HepG2 (cell line): ENCODE results near the gene RUNX3. TPM values are rescaled to one million over a fixed set of nuclear protein-coding genes. Genes with fewer than 3 reads are reported as not detected.

Experiments
- HNRNPH1 ChIP-seq: fragments of 200-400 bp; formaldehyde crosslinking; optimal IDR thresholded peaks from 2 replicates; pipeline ENCODE3; 2017; ENCODE audit warnings: mild to moderate bottlenecking, low read depth, low read length
- MBD4 ChIP-seq: IDR thresholded peaks from 2 replicates; pipeline ENCODE4 v1.6.1; 2012; ENCODE audit warnings: low read length, inconsistent platforms, borderline replicate concordance
- ZNF253 ChIP-seq: sonication (generic); formaldehyde crosslinking; IDR thresholded peaks from 2 replicates; pipeline ENCODE4 v1.8.0; 2022; ENCODE audit warnings: mild to moderate bottlenecking, missing genetic modification reagents, borderline replicate concordance
- ZNF44 ChIP-seq: sonication (generic); formaldehyde crosslinking; IDR thresholded peaks from 2 replicates; pipeline ENCODE4 v1.5.1; 2020; ENCODE audit warnings: mild to moderate bottlenecking, missing genetic modification reagents
- ZNF468 ChIP-seq: sonication (generic); formaldehyde crosslinking; IDR thresholded peaks from 2 replicates; pipeline ENCODE4 v1.8.0; 2022; ENCODE audit warnings: mild to moderate bottlenecking, moderate library complexity, missing genetic modification reagents
- ZNF614 ChIP-seq: IDR thresholded peaks from 2 replicates; pipeline ENCODE4 v1.6.1; 2018; ENCODE audit warnings: missing biosample characterization, missing genetic modification reagents, inconsistent platforms, borderline replicate concordance
- ZNF83 ChIP-seq: sonication (generic); formaldehyde crosslinking; IDR thresholded peaks from 2 replicates; pipeline ENCODE4 v1.4.0; 2020; ENCODE audit warnings: missing genetic modification reagents, mild to moderate bottlenecking, borderline replicate concordance
- polyA plus RNA-seq, 8 experiments: library from polyadenylated mRNA; depleted of rRNA in 3 of 8; stranded (reverse) in 7 of 8; unstranded in 1 of 8; fragments of >200 nt; fragmentation: Illumina TruSeq in 4 of 8; extraction: Trizol in 4 of 8; gene quantifications; 2 replicates each; pipeline versions ENCODE4 v1.2.1 to v1.2.3, GENCODE V29; 2011 to 2016; ENCODE audit warnings: low read depth in 4 of 8, missing spikeins in 1 of 8, mixed read lengths in 1 of 8; ENCODE audit not compliant: insufficient read depth in 1 of 8
- total RNA-seq, 5 experiments: library from RNA; depleted of rRNA; stranded (reverse); fragments of >200 nt; fragmentation: Illumina TruSeq; extraction: Trizol; gene quantifications; 2 replicates each; pipeline ENCODE4 v1.2.3, GENCODE V29; 2016; ENCODE audit warnings: low read depth in 1 of 5
- TF ChIP-seq, protein P1 (sequence below): sonication (generic); formaldehyde crosslinking; IDR thresholded peaks from 2 replicates; pipeline ENCODE4 v1.8.0; 2023; ENCODE audit warnings: mild to moderate bottlenecking, missing genetic modification reagents
- TF ChIP-seq, protein P2 (sequence below): sonication (generic); formaldehyde crosslinking; IDR thresholded peaks from 2 replicates; pipeline ENCODE4 v1.4.0; 2020; ENCODE audit warnings: missing genetic modification reagents
- TF ChIP-seq, protein P3 (sequence below): sonication (generic); formaldehyde crosslinking; IDR thresholded peaks from 2 replicates; pipeline ENCODE4 v1.4.0; 2020; ENCODE audit warnings: low read depth, missing genetic modification reagents
- TF ChIP-seq, protein P4 (sequence below): sonication (generic); formaldehyde crosslinking; IDR thresholded peaks from 2 replicates; pipeline ENCODE4 v1.4.0; 2020; ENCODE audit warnings: missing genetic modification reagents; ENCODE audit errors: not compliant biosample characterization
- TF ChIP-seq, protein P5 (sequence below): sonication (generic); formaldehyde crosslinking; IDR thresholded peaks from 2 replicates; pipeline ENCODE4 v1.4.0; 2020; ENCODE audit warnings: missing genetic modification reagents

RUNX3 gene
- total and polyA plus RNA-seq, 2 of the 13 experiments (the other 11 are each of a cell fraction or from before 2014, with no cell fraction given): 0.04 to 0.22 TPM

DNA sequence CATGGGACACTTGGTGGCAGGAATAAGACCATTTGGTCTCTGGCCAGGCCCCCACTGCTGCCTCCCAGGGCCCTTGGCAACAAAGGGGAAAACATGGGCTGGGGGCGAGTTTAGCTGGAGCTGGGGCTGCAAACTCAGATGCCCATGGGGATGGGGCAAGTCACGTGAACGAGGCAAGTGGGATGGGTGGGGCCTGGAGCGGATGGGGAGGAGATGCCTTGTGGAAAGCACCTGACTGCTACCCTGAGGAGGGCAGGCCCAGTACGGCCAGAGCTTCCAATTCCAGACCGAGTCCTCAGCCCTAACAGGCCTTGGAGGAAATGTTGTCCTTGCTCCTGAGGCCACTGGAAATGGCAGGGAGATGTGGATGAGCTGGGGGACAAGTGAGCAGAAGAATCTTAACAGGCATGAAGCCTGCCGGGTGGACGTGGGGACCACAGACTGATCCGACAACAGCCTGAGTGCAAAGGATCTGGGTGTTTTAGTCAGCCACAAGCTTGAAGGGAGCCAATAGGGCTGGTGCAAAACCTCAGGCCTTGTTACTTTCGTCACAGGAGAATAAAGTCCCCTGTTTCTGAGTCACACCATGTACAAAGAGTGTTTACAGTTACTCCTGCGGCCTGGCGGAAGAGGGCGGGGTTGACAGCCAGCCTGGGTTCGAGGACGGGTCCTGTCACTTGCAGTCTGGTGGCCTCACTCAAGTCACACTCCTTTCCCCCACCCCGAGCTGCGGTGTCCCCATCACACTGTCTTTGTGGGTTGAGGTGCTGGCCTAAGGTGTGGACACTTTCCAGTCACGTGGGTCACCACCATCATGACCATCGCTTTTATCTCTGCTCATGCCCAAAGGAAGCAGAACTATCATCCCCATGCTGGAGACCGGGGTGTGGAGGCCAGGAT is 19.1 kb downstream of the RUNX3 start (continued):
- TF ChIP-seq, protein P1, sequence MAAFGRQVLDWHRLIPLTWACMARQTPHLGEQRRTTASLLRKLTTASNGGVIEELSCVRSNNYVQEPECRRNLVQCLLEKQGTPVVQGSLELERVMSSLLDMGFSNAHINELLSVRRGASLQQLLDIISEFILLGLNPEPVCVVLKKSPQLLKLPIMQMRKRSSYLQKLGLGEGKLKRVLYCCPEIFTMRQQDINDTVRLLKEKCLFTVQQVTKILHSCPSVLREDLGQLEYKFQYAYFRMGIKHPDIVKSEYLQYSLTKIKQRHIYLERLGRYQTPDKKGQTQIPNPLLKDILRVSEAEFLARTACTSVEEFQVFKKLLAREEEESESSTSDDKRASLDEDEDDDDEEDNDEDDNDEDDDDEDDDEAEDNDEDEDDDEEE (CRISPR knock-in tag): no peak
- TF ChIP-seq ZNF614 (CRISPR knock-in tag): no peak
- no peak for TF ChIP-seq MBD4
- TF ChIP-seq, protein P2, sequence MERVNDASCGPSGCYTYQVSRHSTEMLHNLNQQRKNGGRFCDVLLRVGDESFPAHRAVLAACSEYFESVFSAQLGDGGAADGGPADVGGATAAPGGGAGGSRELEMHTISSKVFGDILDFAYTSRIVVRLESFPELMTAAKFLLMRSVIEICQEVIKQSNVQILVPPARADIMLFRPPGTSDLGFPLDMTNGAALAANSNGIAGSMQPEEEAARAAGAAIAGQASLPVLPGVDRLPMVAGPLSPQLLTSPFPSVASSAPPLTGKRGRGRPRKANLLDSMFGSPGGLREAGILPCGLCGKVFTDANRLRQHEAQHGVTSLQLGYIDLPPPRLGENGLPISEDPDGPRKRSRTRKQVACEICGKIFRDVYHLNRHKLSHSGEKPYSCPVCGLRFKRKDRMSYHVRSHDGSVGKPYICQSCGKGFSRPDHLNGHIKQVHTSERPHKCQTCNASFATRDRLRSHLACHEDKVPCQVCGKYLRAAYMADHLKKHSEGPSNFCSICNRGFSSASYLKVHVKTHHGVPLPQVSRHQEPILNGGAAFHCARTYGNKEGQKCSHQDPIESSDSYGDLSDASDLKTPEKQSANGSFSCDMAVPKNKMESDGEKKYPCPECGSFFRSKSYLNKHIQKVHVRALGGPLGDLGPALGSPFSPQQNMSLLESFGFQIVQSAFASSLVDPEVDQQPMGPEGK (CRISPR knock-in tag): peak; percentile 49; the same call in 1 of the 2 replicates
- no peak for TF ChIP-seq HNRNPH1
- TF ChIP-seq ZNF83: no peak
- TF ChIP-seq ZNF44 (CRISPR knock-in tag): no peak
- TF ChIP-seq, protein P3, sequence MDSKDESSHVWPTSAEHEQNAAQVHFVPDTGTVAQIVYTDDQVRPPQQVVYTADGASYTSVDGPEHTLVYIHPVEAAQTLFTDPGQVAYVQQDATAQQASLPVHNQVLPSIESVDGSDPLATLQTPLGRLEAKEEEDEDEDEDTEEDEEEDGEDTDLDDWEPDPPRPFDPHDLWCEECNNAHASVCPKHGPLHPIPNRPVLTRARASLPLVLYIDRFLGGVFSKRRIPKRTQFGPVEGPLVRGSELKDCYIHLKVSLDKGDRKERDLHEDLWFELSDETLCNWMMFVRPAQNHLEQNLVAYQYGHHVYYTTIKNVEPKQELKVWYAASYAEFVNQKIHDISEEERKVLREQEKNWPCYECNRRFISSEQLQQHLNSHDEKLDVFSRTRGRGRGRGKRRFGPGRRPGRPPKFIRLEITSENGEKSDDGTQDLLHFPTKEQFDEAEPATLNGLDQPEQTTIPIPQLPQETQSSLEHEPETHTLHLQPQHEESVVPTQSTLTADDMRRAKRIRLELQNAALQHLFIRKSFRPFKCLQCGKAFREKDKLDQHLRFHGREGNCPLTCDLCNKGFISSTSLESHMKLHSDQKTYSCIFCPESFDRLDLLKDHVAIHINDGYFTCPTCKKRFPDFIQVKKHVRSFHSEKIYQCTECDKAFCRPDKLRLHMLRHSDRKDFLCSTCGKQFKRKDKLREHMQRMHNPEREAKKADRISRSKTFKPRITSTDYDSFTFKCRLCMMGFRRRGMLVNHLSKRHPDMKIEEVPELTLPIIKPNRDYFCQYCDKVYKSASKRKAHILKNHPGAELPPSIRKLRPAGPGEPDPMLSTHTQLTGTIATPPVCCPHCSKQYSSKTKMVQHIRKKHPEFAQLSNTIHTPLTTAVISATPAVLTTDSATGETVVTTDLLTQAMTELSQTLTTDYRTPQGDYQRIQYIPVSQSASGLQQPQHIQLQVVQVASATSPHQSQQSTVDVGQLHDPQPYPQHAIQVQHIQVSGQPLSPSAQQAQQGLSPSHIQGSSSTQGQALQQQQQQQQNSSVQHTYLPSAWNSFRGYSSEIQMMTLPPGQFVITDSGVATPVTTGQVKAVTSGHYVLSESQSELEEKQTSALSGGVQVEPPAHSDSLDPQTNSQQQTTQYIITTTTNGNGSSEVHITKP (CRISPR knock-in tag): 0 out of 2 replicates have a peak, but pooled peaks have one; percentile 21
- TF ChIP-seq, protein P4, sequence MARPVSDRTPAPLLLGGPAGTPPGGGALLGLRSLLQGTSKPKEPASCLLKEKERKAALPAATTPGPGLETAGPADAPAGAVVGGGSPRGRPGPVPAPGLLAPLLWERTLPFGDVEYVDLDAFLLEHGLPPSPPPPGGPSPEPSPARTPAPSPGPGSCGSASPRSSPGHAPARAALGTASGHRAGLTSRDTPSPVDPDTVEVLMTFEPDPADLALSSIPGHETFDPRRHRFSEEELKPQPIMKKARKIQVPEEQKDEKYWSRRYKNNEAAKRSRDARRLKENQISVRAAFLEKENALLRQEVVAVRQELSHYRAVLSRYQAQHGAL: no peak
- no peak for TF ChIP-seq ZNF468 (CRISPR knock-in tag)
- TF ChIP-seq, protein P5, sequence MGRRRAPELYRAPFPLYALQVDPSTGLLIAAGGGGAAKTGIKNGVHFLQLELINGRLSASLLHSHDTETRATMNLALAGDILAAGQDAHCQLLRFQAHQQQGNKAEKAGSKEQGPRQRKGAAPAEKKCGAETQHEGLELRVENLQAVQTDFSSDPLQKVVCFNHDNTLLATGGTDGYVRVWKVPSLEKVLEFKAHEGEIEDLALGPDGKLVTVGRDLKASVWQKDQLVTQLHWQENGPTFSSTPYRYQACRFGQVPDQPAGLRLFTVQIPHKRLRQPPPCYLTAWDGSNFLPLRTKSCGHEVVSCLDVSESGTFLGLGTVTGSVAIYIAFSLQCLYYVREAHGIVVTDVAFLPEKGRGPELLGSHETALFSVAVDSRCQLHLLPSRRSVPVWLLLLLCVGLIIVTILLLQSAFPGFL: no peak
- TF ChIP-seq ZNF253 (CRISPR knock-in tag): no peak
